IPS-NIHi11 (cell line): Measurements from ENCODE around the gene FATE1.

ENCODE experiments used
- DNase-seq: peaks from one replicate; pipeline ENCODE4 v3.0.0; 2012; ENCODE audit warnings: mixed read lengths, low spot score

The FATE1 gene

GRCh38 chrX:151704041-151704663 is 11.7 kb upstream of the FATE1 start:
- DNase-seq = no peak

- no peak for DNase-seq
Measured at GRCh38 chrX:151708821-151709220, 7.0 kb upstream of the FATE1 start.

GRCh38 chrX:151710457-151710856 is 5.4 kb upstream of the FATE1 start:
- DNase-seq = no peak

- no peak for DNase-seq
Measured at GRCh38 chrX:151711154-151711553, 4.7 kb upstream of the FATE1 start.

GRCh38 chrX:151711787-151712186 is 4.0 kb upstream of the FATE1 start:
- no peak for DNase-seq

GRCh38 chrX:151712253-151712652 is 3.6 kb upstream of the FATE1 start:
- DNase-seq = no peak

GRCh38 chrX:151713849-151714248 is 2.0 kb upstream of the FATE1 start:
- peak; percentile 64 for DNase-seq

GRCh38 chrX:151714362-151714761 is 1.5 kb upstream of the FATE1 start:
- DNase-seq = no peak

- DNase-seq = peak; percentile 68
Measured at GRCh38 chrX:151722241-151722846, 6.5 kb downstream of the FATE1 start.

- DNase-seq = no peak
Measured at GRCh38 chrX:151723156-151723760, 7.4 kb downstream of the FATE1 start.

GRCh38 chrX:151724563-151725337 is 8.9 kb downstream of the FATE1 start:
- no peak for DNase-seq

- DNase-seq = no peak
Measured at GRCh38 chrX:151725338-151725614, 9.4 kb downstream of the FATE1 start.

- DNase-seq = no peak
Measured at GRCh38 chrX:151726751-151727150, 10.9 kb downstream of the FATE1 start.

- DNase-seq = no peak
Measured at GRCh38 chrX:151727346-151727745, 11.5 kb downstream of the FATE1 start.

- no peak for DNase-seq
Measured at GRCh38 chrX:151729056-151729725, 13.4 kb downstream of the FATE1 start.

GRCh38 chrX:151734446-151734845 is 18.6 kb downstream of the FATE1 start, which contains the start of gene CNGA2:
Gene CNGA2 (plus strand): TSS chrX:151734746. CDS start chrX:151738484, 3,738 bp downstream.
- no peak for DNase-seq

- no peak for DNase-seq
Measured at GRCh38 chrX:151735219-151735618, 19.4 kb downstream of the FATE1 start.

GRCh38 chrX:151736685-151737084 is 20.9 kb downstream of the FATE1 start:
- no peak for DNase-seq

- DNase-seq = no peak
Measured at GRCh38 chrX:151737494-151737893, 21.7 kb downstream of the FATE1 start.

GRCh38 chrX:151738751-151739150 is 22.9 kb downstream of the FATE1 start:
- DNase-seq = no peak

- no peak for DNase-seq
Measured at GRCh38 chrX:151741606-151742005, 25.8 kb downstream of the FATE1 start.

- no peak for DNase-seq
Measured at GRCh38 chrX:151742311-151742710, 26.5 kb downstream of the FATE1 start.
